ENCODE measurements around the gene FGFBP1.
"Not testable (repeated sequence)": the region's sequence is repeated elsewhere in the genome, so short reads cannot be mapped to it uniquely, and the experiment has no call there.

Gene FGFBP1

GRCh38 chr4:15925830-15926229 lies 12.7 kb downstream of the FGFBP1 start:
- TF ChIP-seq MYC (IDR thresholded peaks at IDR 0.05; ENCODE audit: low read depth, low read length): no peak
- TF ChIP-seq, protein P1, sequence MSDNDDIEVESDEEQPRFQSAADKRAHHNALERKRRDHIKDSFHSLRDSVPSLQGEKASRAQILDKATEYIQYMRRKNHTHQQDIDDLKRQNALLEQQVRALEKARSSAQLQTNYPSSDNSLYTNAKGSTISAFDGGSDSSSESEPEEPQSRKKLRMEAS (IDR thresholded peaks at IDR 0.05; ENCODE audit: low read depth, low read length): no peak
- TF ChIP-seq, protein P2, sequence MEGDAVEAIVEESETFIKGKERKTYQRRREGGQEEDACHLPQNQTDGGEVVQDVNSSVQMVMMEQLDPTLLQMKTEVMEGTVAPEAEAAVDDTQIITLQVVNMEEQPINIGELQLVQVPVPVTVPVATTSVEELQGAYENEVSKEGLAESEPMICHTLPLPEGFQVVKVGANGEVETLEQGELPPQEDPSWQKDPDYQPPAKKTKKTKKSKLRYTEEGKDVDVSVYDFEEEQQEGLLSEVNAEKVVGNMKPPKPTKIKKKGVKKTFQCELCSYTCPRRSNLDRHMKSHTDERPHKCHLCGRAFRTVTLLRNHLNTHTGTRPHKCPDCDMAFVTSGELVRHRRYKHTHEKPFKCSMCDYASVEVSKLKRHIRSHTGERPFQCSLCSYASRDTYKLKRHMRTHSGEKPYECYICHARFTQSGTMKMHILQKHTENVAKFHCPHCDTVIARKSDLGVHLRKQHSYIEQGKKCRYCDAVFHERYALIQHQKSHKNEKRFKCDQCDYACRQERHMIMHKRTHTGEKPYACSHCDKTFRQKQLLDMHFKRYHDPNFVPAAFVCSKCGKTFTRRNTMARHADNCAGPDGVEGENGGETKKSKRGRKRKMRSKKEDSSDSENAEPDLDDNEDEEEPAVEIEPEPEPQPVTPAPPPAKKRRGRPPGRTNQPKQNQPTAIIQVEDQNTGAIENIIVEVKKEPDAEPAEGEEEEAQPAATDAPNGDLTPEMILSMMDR (IDR thresholded peaks at IDR 0.05; ENCODE audit: low read depth, low read length): no peak
- no peak for TF ChIP-seq POLR2A (IDR thresholded peaks at IDR 0.05; ENCODE audit: extremely low read depth, insufficient read length)
- H3K4me3 ChIP-seq (ENCODE audit: low read depth, low read length): no peak overlapping the region
- no peak for DNase-seq (ENCODE audit: low read depth)

DNA sequence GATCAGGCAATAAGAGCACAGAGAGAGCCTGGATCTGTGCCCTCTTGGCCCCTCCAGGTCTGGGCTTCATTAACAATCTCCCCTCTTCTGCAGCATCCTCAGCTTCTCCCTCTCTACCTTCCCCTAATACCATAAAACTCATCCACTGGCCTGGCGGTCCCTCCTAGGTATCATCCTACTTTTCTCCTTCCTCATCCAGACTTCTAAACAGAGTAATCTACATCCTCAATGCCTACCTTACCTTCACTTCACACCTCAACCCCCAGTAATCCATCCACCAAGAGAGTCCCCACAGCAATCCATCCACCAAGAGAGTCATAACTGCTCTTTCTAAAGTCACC lies 17.0 kb downstream of the FGFBP1 start:
- H3K4me3 ChIP-seq (ENCODE audit: low read depth, low read length): no peak overlapping the region
- TF ChIP-seq POLR2A (IDR thresholded peaks at IDR 0.05; ENCODE audit: extremely low read depth, insufficient read length) (no peak), MYC (IDR thresholded peaks at IDR 0.05; ENCODE audit: low read depth, low read length) (no peak)
- TF ChIP-seq, protein P1 (IDR thresholded peaks at IDR 0.05; ENCODE audit: low read depth, low read length): no peak
- TF ChIP-seq, protein P2 (IDR thresholded peaks at IDR 0.05; ENCODE audit: low read depth, low read length): no peak
- no peak for DNase-seq (ENCODE audit: low read depth)

DNA sequence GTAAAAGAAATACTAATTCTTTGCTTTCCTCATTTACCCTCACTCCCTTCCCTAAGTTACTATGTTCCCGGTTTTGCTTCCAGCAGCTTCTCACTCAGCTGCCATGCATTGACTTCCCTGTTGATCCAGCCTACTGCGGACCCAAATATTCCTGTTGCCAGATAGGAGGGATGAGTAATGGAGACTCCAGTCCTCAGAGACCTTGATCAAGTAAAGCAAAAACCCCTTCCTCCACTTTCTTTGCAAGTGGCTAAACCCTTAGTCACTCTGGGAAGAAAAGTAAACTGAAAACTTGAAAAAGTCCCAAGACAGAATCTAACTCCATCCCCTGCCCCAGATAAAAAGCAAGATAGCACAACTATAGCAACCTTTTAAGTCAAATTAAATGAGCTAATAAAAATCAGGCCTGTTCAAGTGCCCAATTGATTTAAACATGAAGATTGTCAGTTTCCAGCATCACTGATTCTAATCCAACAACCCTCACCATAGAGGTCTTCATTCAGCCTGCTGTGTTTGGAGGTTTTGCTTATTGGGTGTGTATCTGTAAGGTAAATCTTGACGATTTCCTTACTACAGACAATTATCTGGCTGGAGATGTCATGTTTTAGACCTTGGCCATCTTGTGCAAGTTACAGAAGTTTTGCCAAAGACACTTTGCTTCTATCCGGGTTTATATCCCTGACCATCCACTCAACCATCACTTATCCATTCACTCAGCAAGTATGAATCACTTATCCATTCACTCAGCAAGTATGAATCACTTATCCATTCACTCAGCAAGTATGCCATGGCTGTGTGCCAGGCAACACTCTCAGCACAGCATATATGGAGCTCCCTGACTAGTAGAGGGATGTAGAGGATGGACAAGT lies 17.6 kb downstream of the FGFBP1 start:
- DNase-seq (ENCODE audit: low read depth): no peak

GRCh38 chr4:15918484-15919129 lies 19.9 kb downstream of the FGFBP1 start:
- no peak for DNase-seq (ENCODE audit: low read depth)
- TF ChIP-seq POLR2A (IDR thresholded peaks at IDR 0.05; ENCODE audit: extremely low read depth, insufficient read length) (no peak), MYC (IDR thresholded peaks at IDR 0.05; ENCODE audit: low read depth, low read length) (no peak)
- TF ChIP-seq, protein P1 (IDR thresholded peaks at IDR 0.05; ENCODE audit: low read depth, low read length): no peak
- TF ChIP-seq, protein P2 (IDR thresholded peaks at IDR 0.05; ENCODE audit: low read depth, low read length): no peak
- H3K4me3 ChIP-seq (ENCODE audit: low read depth, low read length): no peak overlapping the region

More for the DNA sequence above, 17.6 kb downstream of the FGFBP1 start:
- no peak overlapping the region for H3K4me3 ChIP-seq (ENCODE audit: low read depth, low read length)
- TF ChIP-seq, protein P1 (IDR thresholded peaks at IDR 0.05; ENCODE audit: low read depth, low read length): no peak
- TF ChIP-seq, protein P2 (IDR thresholded peaks at IDR 0.05; ENCODE audit: low read depth, low read length): no peak
- TF ChIP-seq MYC (IDR thresholded peaks at IDR 0.05; ENCODE audit: low read depth, low read length) (no peak), POLR2A (IDR thresholded peaks at IDR 0.05; ENCODE audit: extremely low read depth, insufficient read length) (no peak)

- no peak overlapping the region for H3K4me3 ChIP-seq (ENCODE audit: low read depth, low read length)
- no peak for DNase-seq (ENCODE audit: low read depth)
- no peak for TF ChIP-seq MYC (IDR thresholded peaks at IDR 0.05; ENCODE audit: low read depth, low read length)
- TF ChIP-seq, protein P1 (IDR thresholded peaks at IDR 0.05; ENCODE audit: low read depth, low read length): no peak
- TF ChIP-seq, protein P2 (IDR thresholded peaks at IDR 0.05; ENCODE audit: low read depth, low read length): no peak
- TF ChIP-seq POLR2A (IDR thresholded peaks at IDR 0.05; ENCODE audit: extremely low read depth, insufficient read length): no peak
Measured at GRCh38 chr4:15917297-15917696, 21.2 kb downstream of the FGFBP1 start.

DNA sequence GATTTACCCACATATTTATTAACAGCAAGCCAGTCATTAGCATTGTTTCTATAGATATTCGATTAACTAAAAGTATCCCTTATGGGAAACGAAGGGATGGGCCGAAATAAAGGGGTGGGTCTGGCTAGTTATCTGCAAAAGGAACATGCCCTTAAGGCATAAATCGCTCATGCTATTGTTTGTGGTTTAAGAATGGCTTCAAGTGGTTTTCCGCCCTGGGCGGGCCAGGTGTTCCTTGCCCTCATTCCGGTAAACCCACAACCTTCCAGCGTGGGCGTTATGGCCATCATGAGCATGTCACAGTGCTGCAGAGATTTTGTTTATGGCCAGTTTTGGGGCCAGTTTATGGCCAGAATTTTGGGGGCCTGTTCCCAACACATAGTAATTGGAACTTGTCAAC lies 22.2 kb downstream of the FGFBP1 start:
- not testable (repeated sequence) for DNase-seq (ENCODE audit: low read depth); H3K4me3 ChIP-seq (ENCODE audit: low read depth, low read length)

Measured in NB4 (cell line).